Measurements from ENCODE around the gene ODR4. TPM values are rescaled to one million over a fixed set of nuclear protein-coding genes. Genes with fewer than 3 reads are reported as not detected.
"Not testable (repeated sequence)": the region's sequence is repeated elsewhere in the genome, so short reads cannot be mapped to it uniquely, and the experiment has no call there.

The ODR4 gene
- total and polyA plus RNA-seq, 5 experiments from 2014 or later, result 6.7 to 24.7 (median 8.3) TPM

- POLR2A ChIA-PET, H3K4me1 Mint-ChIP-seq, H3K27ac Mint-ChIP-seq, DNase-seq, ATAC-seq, H3K9me3 Mint-ChIP-seq, H3K36me3 Mint-ChIP-seq, H3K4me3 Mint-ChIP-seq: not testable (repeated sequence)
- H3K27me3 Mint-ChIP-seq, result peaks cover 6 to 14% (median 9%) of the 10 kb centered on the region in 5 donors
Measured at GRCh38 chr1:186465491-186465890, 89.9 kb downstream of the ODR4 start.

- H3K4me1 Mint-ChIP-seq, result no peaks in the 10 kb centered on the region
- DNase-seq (no peak), ATAC-seq (no peak)
- H3K4me3 Mint-ChIP-seq, result no peak overlapping the region
- H3K9me3 Mint-ChIP-seq, result peaks cover 0 to 3% (median 0%) of the 10 kb centered on the region in 9 donors
- no peak overlapping the region for H3K27ac Mint-ChIP-seq
- peaks cover 6 to 14% (median 9%) of the 10 kb centered on the region in 5 donors for H3K27me3 Mint-ChIP-seq
- peaks cover 0 to 5% (median 0%) of the 10 kb centered on the region in 3 donors for H3K36me3 Mint-ChIP-seq
- POLR2A ChIA-PET, result no interaction called here
Measured at GRCh38 chr1:186465946-186466345, 90.3 kb downstream of the ODR4 start.

Other genes starting within 250 kb of the ODR4 start
- gene PRG4, start 79.6 kb upstream of the ODR4 start, total RNA-seq, result under 1 TPM in 1 of 2 experiments, not detected in 1; 0.08 TPM
- under 1 TPM in 2 of 3 donors, not detected in 1; 0.05 to 0.06 TPM for gene PRG4, start 79.6 kb upstream of the ODR4 start, polyA plus RNA-seq
- gene TPR, start 585 bp upstream of the ODR4 start, total RNA-seq, result 100 to 1,000 TPM; 139 to 149 TPM
- 10 to 100 TPM; 15.9 to 65.0 (median 31.2) TPM for gene TPR, start 585 bp upstream of the ODR4 start, polyA plus RNA-seq
- not detected for gene PDC, start 85.3 kb downstream of the ODR4 start, total RNA-seq
- gene PDC, start 85.3 kb downstream of the ODR4 start, polyA plus RNA-seq, result not detected